Measurements from ENCODE around the gene IFNL2. TPM values are rescaled to one million over a fixed set of nuclear protein-coding genes. Genes with fewer than 3 reads are reported as not detected.

Gene IFNL2
- total RNA-seq, 1 donor from 2014 or later: not detected

- Histone ChIP-seq H3K36me3 (no peaks in the 10 kb centered on the region), H3K9me3 (ENCODE audit: low read depth) (no peaks in the 10 kb centered on the region), H3K4me1 (no peaks in the 10 kb centered on the region), H3F3A (ENCODE audit: low read depth) (no peaks in the 10 kb centered on the region), H2AFZ (replicated peaks) (no peak overlapping the region), H3K4me2 (no peak overlapping the region), H3K27me3 (peaks cover 27% of the 10 kb centered on the region), H4K20me1 (ENCODE audit: low read depth) (no peaks in the 10 kb centered on the region), H3K9ac (no peak overlapping the region), H3K79me2 (ENCODE audit: low read depth) (no peaks in the 10 kb centered on the region), H3K27ac (no peak overlapping the region), H3K4me3 (no peak overlapping the region)
- Mint-ChIP-seq H3K4me3 (no peak overlapping the region), H3K27me3 (ENCODE audit: insufficient read depth, low read depth) (peaks cover 13% of the 10 kb centered on the region), H3K36me3 (no peaks in the 10 kb centered on the region), H3K4me1 (peaks cover 1% of the 10 kb centered on the region), H3K27ac (no peak overlapping the region), H3K9me3 (no peaks in the 10 kb centered on the region)
- no peak for DNase-seq (ENCODE audit: low spot score)
- TF ChIP-seq EZH2 (IDR thresholded peaks at IDR 0.05) (no peak), EZH2phosphoT487 (IDR thresholded peaks at IDR 0.05) (no peak), CTCF (IDR thresholded peaks at IDR 0.05) (no peak)
These were observed 29.9 kb downstream of the IFNL2 start for GRCh38 chr19:39297931-39298634.

- no peaks in the 10 kb centered on the region for H3K79me2 ChIP-seq (ENCODE audit: low read depth)
- H3K4me3 Mint-ChIP-seq: no peak overlapping the region
These were observed 31.2 kb downstream of the IFNL2 start for GRCh38 chr19:39299404-39299803.

GRCh38 chr19:39299832-39300231 lies 31.6 kb downstream of the IFNL2 start:
- Mint-ChIP-seq H3K36me3 (no peaks in the 10 kb centered on the region), H3K4me1 (peaks cover 6% of the 10 kb centered on the region), H3K4me3 (no peak overlapping the region), H3K27ac (no peak overlapping the region), H3K9me3 (no peaks in the 10 kb centered on the region), H3K27me3 (ENCODE audit: insufficient read depth, low read depth) (peaks cover 16% of the 10 kb centered on the region)
- H2AFZ ChIP-seq (replicated peaks): no peak overlapping the region
- H3K4me3 ChIP-seq: no peak overlapping the region
- peaks cover 30% of the 10 kb centered on the region for H3K27me3 ChIP-seq
- H3K27ac ChIP-seq: no peak overlapping the region
- H3K9me3 ChIP-seq (ENCODE audit: low read depth): no peaks in the 10 kb centered on the region
- H3K4me1 ChIP-seq: peaks cover 1% of the 10 kb centered on the region
- H3K9ac ChIP-seq: no peak overlapping the region
- H3K36me3 ChIP-seq: no peaks in the 10 kb centered on the region
- TF ChIP-seq CTCF (IDR thresholded peaks at IDR 0.05): no peak
- TF ChIP-seq EZH2phosphoT487 (IDR thresholded peaks at IDR 0.05): no peak
- no peak for TF ChIP-seq EZH2 (IDR thresholded peaks at IDR 0.05)
- no peaks in the 10 kb centered on the region for H4K20me1 ChIP-seq (ENCODE audit: low read depth)
- no peaks in the 10 kb centered on the region for H3K79me2 ChIP-seq (ENCODE audit: low read depth)
- H3K4me2 ChIP-seq: no peak overlapping the region
- no peak for DNase-seq (ENCODE audit: low spot score)
- no peaks in the 10 kb centered on the region for H3F3A ChIP-seq (ENCODE audit: low read depth)

More at GRCh38 chr19:39299404-39299803, 31.2 kb downstream of the IFNL2 start:
- Mint-ChIP-seq H3K27ac (no peak overlapping the region), H3K9me3 (no peaks in the 10 kb centered on the region), H3K27me3 (ENCODE audit: insufficient read depth, low read depth) (peaks cover 14% of the 10 kb centered on the region), H3K36me3 (no peaks in the 10 kb centered on the region), H3K4me1 (peaks cover 6% of the 10 kb centered on the region)
- no peak overlapping the region for H3K9ac ChIP-seq
- H3K9me3 ChIP-seq (ENCODE audit: low read depth): no peaks in the 10 kb centered on the region
- peaks cover 27% of the 10 kb centered on the region for H3K27me3 ChIP-seq
- TF ChIP-seq CTCF (IDR thresholded peaks at IDR 0.05): no peak
- no peak for TF ChIP-seq EZH2phosphoT487 (IDR thresholded peaks at IDR 0.05)
- no peak for TF ChIP-seq EZH2 (IDR thresholded peaks at IDR 0.05)
- no peak overlapping the region for H2AFZ ChIP-seq (replicated peaks)
- no peaks in the 10 kb centered on the region for H3F3A ChIP-seq (ENCODE audit: low read depth)
- H3K36me3 ChIP-seq: no peaks in the 10 kb centered on the region
- no peak overlapping the region for H3K27ac ChIP-seq
- no peaks in the 10 kb centered on the region for H4K20me1 ChIP-seq (ENCODE audit: low read depth)
- H3K4me3 ChIP-seq: no peak overlapping the region
- no peak overlapping the region for H3K4me2 ChIP-seq
- no peaks in the 10 kb centered on the region for H3K4me1 ChIP-seq
- DNase-seq (ENCODE audit: low spot score): no peak
